WTC11 (cell line): ENCODE data around the gene ACSS3. TPM values are rescaled to one million over a fixed set of nuclear protein-coding genes. Genes with fewer than 3 reads are reported as not detected.

ENCODE experiments used
- ATAC-seq: fragments of 200-7000 bp; cut with Tn5 transposase; 2 replicates; pipeline ENCODE4 v1.10.0; 2021; ENCODE audit warnings: mild to moderate bottlenecking, moderate library complexity
- CTCF ChIA-PET: fragments of 300-600 bp; sonication (Branson Sonifier 250); formaldehyde crosslinking; loops from one replicate; lab custom pipeline; 2021; ENCODE audit warnings: antibody characterized with exemption; lab: Charles Lee
- POLR2A ChIA-PET: fragments of 350-600 bp; sonication (Branson Sonifier 250); formaldehyde crosslinking; loops from one replicate; lab custom pipeline; 2021; ENCODE audit warnings: antibody characterized with exemption; lab: Charles Lee
- DNase-seq: peaks from one replicate; pipeline ENCODE4 v3.0.0; 2021; ENCODE audit warnings: low spot score
- H3K27ac Mint-ChIP-seq: 2 replicates; pipeline ENCODE4 v1.8.0; 2021; ENCODE audit warnings: mixed read lengths
- H3K27me3 Mint-ChIP-seq: 2 replicates; pipeline ENCODE4 v1.8.0; 2021; ENCODE audit warnings: low read depth, mild to moderate bottlenecking, moderate library complexity, mixed read lengths
- H3K36me3 Mint-ChIP-seq: 2 replicates; pipeline ENCODE4 v1.8.0; 2021; ENCODE audit warnings: mixed read lengths
- H3K4me1 Mint-ChIP-seq: 2 replicates; pipeline ENCODE4 v1.8.0; 2022; ENCODE audit warnings: mixed read lengths
- H3K4me3 Mint-ChIP-seq: 2 replicates; pipeline ENCODE4 v1.8.0; 2021; ENCODE audit warnings: mild to moderate bottlenecking, moderate library complexity, mixed read lengths
- H3K9me3 Mint-ChIP-seq: 2 replicates; pipeline ENCODE4 v1.8.0; 2021; ENCODE audit warnings: mixed read lengths
- ARID4B ChIP-seq: sonication (generic); formaldehyde crosslinking; IDR thresholded peaks from 2 replicates; pipeline ENCODE4 v1.8.0; 2023; ENCODE audit warnings: missing genetic modification reagents, mild to moderate bottlenecking, borderline replicate concordance
- CREM ChIP-seq: sonication (generic); formaldehyde crosslinking; IDR thresholded peaks from 2 replicates; pipeline ENCODE4 v1.8.1; 2022; ENCODE audit warnings: mild to moderate bottlenecking, missing genetic modification reagents, moderate library complexity
- E2F4 ChIP-seq: sonication (generic); formaldehyde crosslinking; IDR thresholded peaks from 2 replicates; pipeline ENCODE4 v1.8.1; 2022; ENCODE audit warnings: low read depth, mild to moderate bottlenecking, moderate library complexity, missing genetic modification reagents, borderline replicate concordance
- HMGA2 ChIP-seq: fragments of 250-450 bp; sonication (Bioruptor Pico); IDR thresholded peaks from 2 replicates; pipeline ENCODE4 v1.4.0; 2021; ENCODE audit warnings: mild to moderate bottlenecking, moderate library complexity
- KAT7 ChIP-seq: sonication (generic); formaldehyde crosslinking; IDR thresholded peaks from 2 replicates; pipeline ENCODE4 v1.8.1; 2023; ENCODE audit warnings: missing genetic modification reagents, mild to moderate bottlenecking, borderline replicate concordance
- MYBL2 ChIP-seq: sonication (generic); formaldehyde crosslinking; IDR thresholded peaks from 2 replicates; pipeline ENCODE4 v1.8.1; 2023; ENCODE audit warnings: mild to moderate bottlenecking, moderate library complexity, missing genetic modification reagents
- NFE2L1 ChIP-seq: sonication (generic); formaldehyde crosslinking; IDR thresholded peaks from 2 replicates; pipeline ENCODE4 v1.8.1; 2023; ENCODE audit warnings: missing genetic modification reagents
- NR1H2 ChIP-seq: sonication (generic); formaldehyde crosslinking; IDR thresholded peaks from 2 replicates; pipeline ENCODE4 v1.9.0; 2021; ENCODE audit warnings: mild to moderate bottlenecking, moderate library complexity, missing genetic modification reagents
- NR3C1 ChIP-seq: sonication (generic); formaldehyde crosslinking; conservative IDR thresholded peaks from 2 replicates; pipeline ENCODE4 v1.8.1; 2023; ENCODE audit warnings: low read depth, mild to moderate bottlenecking, missing genetic modification reagents
- PRRX2 ChIP-seq: fragments of 250-450 bp; sonication (Bioruptor Pico); IDR thresholded peaks from 2 replicates; pipeline ENCODE4 v1.8.0; 2021; ENCODE audit warnings: mild to moderate bottlenecking
- SMAD3 ChIP-seq: sonication (generic); formaldehyde crosslinking; IDR thresholded peaks from 2 replicates; pipeline ENCODE4 v1.8.0; 2022; ENCODE audit warnings: missing genetic modification reagents, mild to moderate bottlenecking, borderline replicate concordance
- SP1 ChIP-seq: sonication (generic); formaldehyde crosslinking; conservative IDR thresholded peaks from 2 replicates; pipeline ENCODE4 v1.8.1; 2022; ENCODE audit warnings: missing genetic modification reagents
- TP53 ChIP-seq: sonication (generic); formaldehyde crosslinking; IDR thresholded peaks from 2 replicates; pipeline ENCODE4 v1.8.1; 2023; ENCODE audit warnings: mild to moderate bottlenecking, missing genetic modification reagents
- USF1 ChIP-seq: sonication (generic); formaldehyde crosslinking; IDR thresholded peaks from 2 replicates; pipeline ENCODE4 v1.8.0; 2022; ENCODE audit warnings: mild to moderate bottlenecking, missing genetic modification reagents
- ZNF121 ChIP-seq: sonication (generic); formaldehyde crosslinking; IDR thresholded peaks from 2 replicates; pipeline ENCODE4 v1.8.0; 2023; ENCODE audit warnings: missing genetic modification reagents
- ZNF138 ChIP-seq: sonication (generic); formaldehyde crosslinking; conservative IDR thresholded peaks from 2 replicates; pipeline ENCODE4 v1.8.1; 2022; ENCODE audit warnings: mild to moderate bottlenecking, moderate library complexity, missing genetic modification reagents
- ZNF219 ChIP-seq: sonication (generic); formaldehyde crosslinking; IDR thresholded peaks from 2 replicates; pipeline ENCODE4 v1.8.0; 2023; ENCODE audit warnings: missing genetic modification reagents, mild to moderate bottlenecking, borderline replicate concordance
- ZNF232 ChIP-seq: sonication (generic); formaldehyde crosslinking; IDR thresholded peaks from 2 replicates; pipeline ENCODE4 v1.8.0; 2022; ENCODE audit warnings: mild to moderate bottlenecking, missing genetic modification reagents
- ZNF396 ChIP-seq: fragments of 250-450 bp; sonication (Bioruptor Pico); IDR thresholded peaks from 2 replicates; pipeline ENCODE4 v1.8.0; 2021; ENCODE audit warnings: mild to moderate bottlenecking, moderate library complexity, borderline replicate concordance
- ZNF423 ChIP-seq: fragments of 250-450 bp; sonication (Bioruptor Pico); IDR thresholded peaks from 2 replicates; pipeline ENCODE4 v2.1.2; 2022; ENCODE audit warnings: mild to moderate bottlenecking, moderate library complexity
- total RNA-seq: library from RNA; stranded (reverse); gene quantifications from 3 replicates; pipeline ENCODE4 v1.2.3, GENCODE V29; 2021
- TF ChIP-seq, protein P1 (sequence below): sonication (generic); formaldehyde crosslinking; IDR thresholded peaks from 2 replicates; pipeline ENCODE4 v1.8.0; 2022; ENCODE audit warnings: mild to moderate bottlenecking, missing genetic modification reagents
- TF ChIP-seq, protein P2 (sequence below): sonication (generic); formaldehyde crosslinking; IDR thresholded peaks from 2 replicates; pipeline ENCODE4 v1.8.1; 2023; ENCODE audit warnings: mild to moderate bottlenecking, missing genetic modification reagents, borderline replicate concordance

ACSS3 gene
- total RNA-seq, 1 experiment from 2014 or later: 18.6 TPM

GRCh38 chr12:81077686-81078441 lies at the start of gene ACSS3 (continued):
- TF ChIP-seq TP53 (no peak), HMGA2 (CRISPR knock-in tag) (no peak), ZNF219 (CRISPR knock-in tag) (no peak), ARID4B (CRISPR knock-in tag) (0 out of 2 replicates have a peak, but pooled peaks have one; percentile 30), KAT7 (CRISPR knock-in tag) (0 out of 2 replicates have a peak, but pooled peaks have one; percentile 54), USF1 (CRISPR knock-in tag) (no peak), PRRX2 (CRISPR knock-in tag) (no peak), ZNF423 (CRISPR knock-in tag) (no peak), SMAD3 (CRISPR knock-in tag) (no peak), MYBL2 (CRISPR knock-in tag) (no peak), ZNF121 (no peak), NFE2L1 (CRISPR knock-in tag) (no peak)
- TF ChIP-seq, protein P1, sequence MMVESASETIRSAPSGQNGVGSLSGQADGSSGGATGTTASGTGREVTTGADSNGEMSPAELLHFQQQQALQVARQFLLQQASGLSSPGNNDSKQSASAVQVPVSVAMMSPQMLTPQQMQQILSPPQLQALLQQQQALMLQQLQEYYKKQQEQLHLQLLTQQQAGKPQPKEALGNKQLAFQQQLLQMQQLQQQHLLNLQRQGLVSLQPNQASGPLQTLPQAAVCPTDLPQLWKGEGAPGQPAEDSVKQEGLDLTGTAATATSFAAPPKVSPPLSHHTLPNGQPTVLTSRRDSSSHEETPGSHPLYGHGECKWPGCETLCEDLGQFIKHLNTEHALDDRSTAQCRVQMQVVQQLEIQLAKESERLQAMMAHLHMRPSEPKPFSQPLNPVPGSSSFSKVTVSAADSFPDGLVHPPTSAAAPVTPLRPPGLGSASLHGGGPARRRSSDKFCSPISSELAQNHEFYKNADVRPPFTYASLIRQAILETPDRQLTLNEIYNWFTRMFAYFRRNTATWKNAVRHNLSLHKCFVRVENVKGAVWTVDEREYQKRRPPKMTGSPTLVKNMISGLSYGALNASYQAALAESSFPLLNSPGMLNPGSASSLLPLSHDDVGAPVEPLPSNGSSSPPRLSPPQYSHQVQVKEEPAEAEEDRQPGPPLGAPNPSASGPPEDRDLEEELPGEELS (CRISPR knock-in tag): peak; percentile 56; the same call in 1 of the 2 replicates
- TF ChIP-seq, all 79 proteins: peak for 8

- H3K36me3 Mint-ChIP-seq: no peaks in the 10 kb centered on the region
- ATAC-seq (no peak), DNase-seq (no peak)
- H3K27ac Mint-ChIP-seq: no peak overlapping the region
- no peaks in the 10 kb centered on the region for H3K4me1 Mint-ChIP-seq
- CTCF ChIA-PET: no interaction called here
- POLR2A ChIA-PET: no interaction called here
- no peak overlapping the region for H3K4me3 Mint-ChIP-seq
- H3K27me3 Mint-ChIP-seq: no peaks in the 10 kb centered on the region
- peaks cover 8% of the 10 kb centered on the region for H3K9me3 Mint-ChIP-seq
- TF ChIP-seq TP53 (no peak), ZNF138 (CRISPR knock-in tag) (no peak), NR1H2 (CRISPR knock-in tag) (no peak), ZNF232 (CRISPR knock-in tag) (no peak), ZNF396 (no peak), NFE2L1 (CRISPR knock-in tag) (no peak), CREM (CRISPR knock-in tag) (no peak), SP1 (CRISPR knock-in tag) (no peak), NR3C1 (CRISPR knock-in tag) (no peak), E2F4 (CRISPR knock-in tag) (no peak)
- TF ChIP-seq, protein P1 (CRISPR knock-in tag): no peak
- TF ChIP-seq, protein P2, sequence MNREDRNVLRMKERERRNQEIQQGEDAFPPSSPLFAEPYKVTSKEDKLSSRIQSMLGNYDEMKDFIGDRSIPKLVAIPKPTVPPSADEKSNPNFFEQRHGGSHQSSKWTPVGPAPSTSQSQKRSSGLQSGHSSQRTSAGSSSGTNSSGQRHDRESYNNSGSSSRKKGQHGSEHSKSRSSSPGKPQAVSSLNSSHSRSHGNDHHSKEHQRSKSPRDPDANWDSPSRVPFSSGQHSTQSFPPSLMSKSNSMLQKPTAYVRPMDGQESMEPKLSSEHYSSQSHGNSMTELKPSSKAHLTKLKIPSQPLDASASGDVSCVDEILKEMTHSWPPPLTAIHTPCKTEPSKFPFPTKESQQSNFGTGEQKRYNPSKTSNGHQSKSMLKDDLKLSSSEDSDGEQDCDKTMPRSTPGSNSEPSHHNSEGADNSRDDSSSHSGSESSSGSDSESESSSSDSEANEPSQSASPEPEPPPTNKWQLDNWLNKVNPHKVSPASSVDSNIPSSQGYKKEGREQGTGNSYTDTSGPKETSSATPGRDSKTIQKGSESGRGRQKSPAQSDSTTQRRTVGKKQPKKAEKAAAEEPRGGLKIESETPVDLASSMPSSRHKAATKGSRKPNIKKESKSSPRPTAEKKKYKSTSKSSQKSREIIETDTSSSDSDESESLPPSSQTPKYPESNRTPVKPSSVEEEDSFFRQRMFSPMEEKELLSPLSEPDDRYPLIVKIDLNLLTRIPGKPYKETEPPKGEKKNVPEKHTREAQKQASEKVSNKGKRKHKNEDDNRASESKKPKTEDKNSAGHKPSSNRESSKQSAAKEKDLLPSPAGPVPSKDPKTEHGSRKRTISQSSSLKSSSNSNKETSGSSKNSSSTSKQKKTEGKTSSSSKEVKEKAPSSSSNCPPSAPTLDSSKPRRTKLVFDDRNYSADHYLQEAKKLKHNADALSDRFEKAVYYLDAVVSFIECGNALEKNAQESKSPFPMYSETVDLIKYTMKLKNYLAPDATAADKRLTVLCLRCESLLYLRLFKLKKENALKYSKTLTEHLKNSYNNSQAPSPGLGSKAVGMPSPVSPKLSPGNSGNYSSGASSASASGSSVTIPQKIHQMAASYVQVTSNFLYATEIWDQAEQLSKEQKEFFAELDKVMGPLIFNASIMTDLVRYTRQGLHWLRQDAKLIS (CRISPR knock-in tag): no peak
These were observed 43.0 kb upstream of the ACSS3 start for GRCh38 chr12:81034926-81035325.
